RPMI8226 (cell line): ENCODE measurements around the gene EVA1C.
"Not testable (repeated sequence)": the region's sequence is repeated elsewhere in the genome, so short reads cannot be mapped to it uniquely, and the experiment has no call there.

Experiments used
- DNase-seq: peaks from one replicate; pipeline ENCODE4 v3.0.0-alpha.2; 2015

EVA1C gene

DNA sequence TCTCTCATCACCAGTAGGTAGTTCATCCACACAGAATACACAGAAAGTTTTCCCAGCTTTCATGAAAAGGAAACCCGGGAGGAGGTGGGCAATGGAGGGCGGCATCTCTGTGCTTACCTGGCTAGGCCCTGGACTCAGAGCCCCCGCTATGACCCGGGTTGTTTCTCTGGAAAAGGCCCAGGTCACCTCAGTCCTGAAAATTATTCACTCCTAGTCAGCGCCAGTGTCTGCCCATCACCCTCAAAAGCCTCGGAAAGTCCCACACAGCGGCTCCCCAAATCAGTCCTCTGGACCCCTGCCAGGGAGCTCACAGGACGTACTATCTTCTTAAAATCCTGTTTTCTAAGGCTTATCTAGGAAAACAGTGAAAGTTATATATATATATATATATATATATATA lies 121.6 kb downstream of the EVA1C start:
- DNase-seq = no peak

DNA sequence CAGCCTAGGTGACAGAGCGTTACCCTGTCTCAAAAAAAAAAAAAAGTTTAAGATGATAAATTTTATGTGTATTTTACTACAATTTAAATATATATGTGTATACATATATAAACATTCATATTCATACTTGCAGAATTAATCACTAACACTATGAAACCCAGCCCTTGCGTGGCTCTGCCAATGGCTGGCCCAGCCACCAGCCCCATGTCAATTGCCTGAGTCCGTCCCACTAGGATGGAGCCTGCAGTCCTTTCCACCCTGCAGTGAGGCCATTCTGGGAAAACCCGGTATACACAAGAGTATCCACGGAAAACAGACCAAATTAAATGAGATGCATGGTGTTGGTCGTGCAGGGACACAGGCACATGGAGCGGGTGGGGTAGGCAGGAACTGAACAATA lies 123.1 kb downstream of the EVA1C start:
- DNase-seq = no peak

DNA sequence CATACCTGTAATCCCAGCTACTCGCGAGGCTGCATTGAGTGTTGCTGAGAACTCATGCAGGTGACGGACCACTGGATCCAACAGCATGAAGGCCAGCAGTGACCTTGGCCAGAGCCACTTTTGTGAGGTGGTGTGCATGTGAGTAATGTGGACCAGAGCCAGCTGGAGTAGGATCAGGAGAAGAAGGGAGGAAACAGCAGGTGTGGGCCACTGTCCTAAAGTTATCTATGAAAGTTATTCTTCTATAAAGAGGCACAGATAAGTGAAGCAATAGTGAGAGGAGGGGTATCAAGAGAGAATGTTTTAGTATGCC lies 125.0 kb downstream of the EVA1C start:
- no peak for DNase-seq

DNA sequence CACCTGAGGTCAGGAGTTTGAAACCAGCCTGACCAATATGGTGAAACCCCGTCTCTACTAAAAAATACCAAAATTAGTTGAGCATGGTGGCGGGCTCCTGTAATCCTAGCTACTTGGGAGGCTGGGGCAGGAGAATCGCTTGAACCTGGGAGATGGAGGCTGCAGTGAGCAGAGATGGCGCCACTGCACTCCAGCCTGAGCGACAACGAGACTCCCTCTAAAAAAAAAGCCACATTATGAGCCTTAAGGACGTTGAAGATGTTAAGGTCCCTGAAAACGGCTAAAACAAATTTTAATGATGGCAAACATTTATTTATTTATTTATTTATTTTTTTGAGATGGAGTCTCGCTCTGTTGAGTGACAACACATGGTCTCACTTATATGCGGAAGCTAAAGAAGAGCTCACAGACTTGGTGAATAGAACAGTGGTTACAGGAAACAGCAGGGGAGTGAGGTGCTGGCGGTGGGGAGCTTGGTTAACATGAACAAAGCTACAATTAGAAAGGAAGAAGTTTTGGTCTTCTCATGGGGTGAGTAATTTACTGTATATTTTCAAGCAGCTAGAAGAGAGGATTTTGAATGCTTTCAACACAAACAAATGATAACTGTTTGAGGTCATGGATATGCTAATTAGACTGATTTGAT lies 125.8 kb downstream of the EVA1C start:
- DNase-seq = no peak

DNA sequence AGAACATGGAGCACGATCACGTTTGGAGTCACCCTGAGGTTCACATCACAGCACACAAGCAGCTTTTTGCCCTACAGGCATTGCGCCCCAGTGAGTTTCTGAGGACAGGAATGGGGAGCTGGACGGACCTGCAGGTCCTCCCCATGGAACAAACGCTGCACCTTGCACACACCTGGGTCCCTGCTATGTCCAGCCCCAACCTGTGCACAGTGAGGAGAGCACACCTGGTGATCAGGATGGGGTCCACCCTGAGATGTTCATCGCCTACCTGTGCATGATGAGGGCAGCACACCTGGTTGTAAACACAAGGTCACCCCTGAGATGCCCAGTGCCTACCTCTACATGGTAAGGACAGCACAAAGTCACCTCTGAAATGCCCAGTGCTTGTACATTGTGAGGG lies 126.9 kb downstream of the EVA1C start:
- no peak for DNase-seq

DNA sequence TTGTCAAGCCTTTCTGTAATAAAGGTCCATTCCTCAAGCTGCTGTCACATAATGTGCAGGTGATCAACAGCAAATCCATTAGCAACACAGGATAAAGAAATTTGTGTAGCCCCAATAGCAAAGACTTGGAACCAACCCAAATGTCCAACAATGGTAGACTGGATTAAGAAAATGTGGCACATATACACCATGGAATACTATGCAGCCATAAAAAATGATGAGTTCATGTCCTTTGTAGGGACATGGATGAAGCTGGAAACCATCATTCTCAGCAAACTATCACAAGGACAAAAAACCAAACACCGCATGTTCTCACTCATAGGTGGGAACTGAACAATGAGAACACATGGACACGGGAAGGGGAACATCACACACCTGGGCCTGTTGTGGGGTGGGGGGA lies 130.6 kb downstream of the EVA1C start:
- not testable (repeated sequence) for DNase-seq

DNA sequence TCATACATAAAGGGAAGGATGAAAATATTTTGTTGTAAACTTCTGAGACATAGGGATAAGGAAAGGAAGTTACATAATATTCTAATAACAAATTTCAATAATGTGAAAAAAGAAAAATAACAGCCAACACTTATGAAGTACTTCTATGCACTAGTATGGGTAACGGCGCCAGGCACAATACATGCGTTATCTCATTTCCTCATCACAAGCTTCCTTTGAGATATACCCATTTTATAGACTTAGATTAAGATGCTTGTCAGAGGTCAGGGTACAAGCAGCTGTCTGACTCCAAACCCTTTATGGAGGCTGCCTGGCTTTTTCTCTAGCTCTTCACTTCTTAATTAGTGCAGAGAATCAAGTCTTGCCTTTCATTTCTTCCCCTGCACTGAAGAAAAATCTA lies 131.5 kb downstream of the EVA1C start:
- DNase-seq = no peak

DNA sequence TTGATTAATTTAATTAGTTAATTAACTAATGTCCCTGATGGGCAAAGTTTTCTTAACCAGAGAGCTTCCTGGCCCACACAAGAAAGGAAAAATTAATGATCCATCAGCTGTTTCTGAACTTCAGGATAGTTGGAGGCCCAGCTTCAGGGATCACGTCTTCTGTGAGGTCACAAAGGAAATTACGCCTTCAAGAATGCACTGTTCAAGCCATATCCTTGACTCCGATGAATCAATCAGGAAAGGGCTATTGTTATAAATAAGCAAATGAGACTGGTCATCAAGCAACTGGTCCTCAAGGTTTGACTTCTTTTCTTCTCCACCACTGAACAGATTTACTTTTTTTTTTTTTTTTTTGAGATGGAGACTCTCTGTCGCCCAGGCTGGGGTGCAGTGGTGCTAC lies 132.2 kb downstream of the EVA1C start:
- no peak for DNase-seq

DNA sequence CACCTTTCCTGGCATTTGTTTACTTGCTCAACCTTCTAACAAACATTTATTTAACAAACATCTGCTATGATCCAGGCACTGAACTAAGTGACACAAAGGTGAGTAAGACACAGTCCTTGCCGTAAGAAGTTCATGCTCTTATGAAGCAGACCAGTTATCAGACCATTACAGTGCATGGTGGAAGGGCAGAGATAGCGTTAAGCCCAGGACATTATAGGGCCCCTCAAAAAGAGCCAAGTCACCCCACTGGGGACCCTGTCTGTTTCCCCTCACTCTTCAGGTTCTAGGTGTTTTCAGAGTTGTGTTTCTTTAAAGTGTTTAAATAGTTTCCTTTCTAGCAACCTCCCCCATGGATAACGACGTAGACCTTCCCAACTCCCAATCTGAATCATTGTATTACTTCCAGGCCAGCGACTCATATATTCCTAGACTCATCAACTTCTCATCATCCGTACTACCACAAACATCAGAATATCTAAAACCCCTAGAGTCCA lies 133.5 kb downstream of the EVA1C start:
- no peak for DNase-seq

DNA sequence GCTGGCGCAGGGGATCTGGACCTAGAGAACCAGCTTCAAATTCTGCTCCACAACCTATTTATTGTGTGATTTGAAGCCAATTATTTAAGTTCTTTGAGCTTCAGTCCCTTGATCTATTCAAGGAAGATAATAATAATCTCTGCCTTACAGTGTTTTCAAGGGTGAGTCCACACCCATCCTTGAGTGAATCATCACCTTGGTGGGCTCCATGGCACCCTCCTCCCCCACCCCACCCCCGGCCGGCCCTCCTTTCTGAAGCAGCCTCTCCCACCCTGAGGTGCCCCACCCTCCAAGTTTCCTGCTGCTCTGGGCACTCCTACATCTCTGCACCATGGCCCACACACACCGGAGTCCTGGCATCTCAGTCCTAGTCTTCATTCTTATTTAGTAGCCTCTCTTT lies 134.5 kb downstream of the EVA1C start:
- DNase-seq = no peak

DNA sequence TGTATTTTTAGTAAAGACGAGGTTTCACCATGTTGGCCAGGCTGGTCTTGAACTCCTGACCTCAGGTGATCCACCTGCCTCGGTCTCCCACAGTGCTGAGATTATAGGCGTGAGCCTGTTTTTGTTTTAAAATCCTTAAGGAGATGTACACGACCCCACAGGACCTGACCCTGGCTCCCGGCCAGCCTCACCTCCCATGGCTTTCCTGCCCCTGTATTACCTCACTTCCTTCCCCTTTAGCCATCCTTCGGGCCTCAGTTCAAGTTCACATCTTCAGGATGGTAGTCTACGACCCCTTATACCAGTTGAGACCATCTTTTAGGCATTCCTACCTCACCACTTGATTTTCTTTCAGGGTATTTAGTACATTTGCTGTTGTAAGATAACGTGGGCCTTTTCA lies 136.5 kb downstream of the EVA1C start:
- DNase-seq = no peak

DNA sequence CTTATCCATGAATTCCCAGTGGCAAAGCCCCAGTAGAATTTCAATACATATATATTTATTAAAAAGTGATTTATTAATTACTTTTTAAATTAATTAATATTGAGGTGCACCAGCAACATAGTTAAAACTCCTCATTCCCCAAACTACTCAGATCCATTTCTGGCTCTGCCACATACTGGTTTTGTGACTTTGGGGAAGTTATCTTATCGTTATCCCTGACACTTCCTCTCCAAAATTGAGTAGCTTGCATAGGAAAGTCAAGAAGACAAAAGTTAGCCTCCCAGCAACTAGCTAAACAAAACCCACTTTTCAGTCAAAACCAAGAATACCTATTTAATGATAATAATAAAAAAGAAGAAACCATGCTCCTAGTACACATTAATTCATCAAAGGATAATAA lies 136.9 kb downstream of the EVA1C start:
- DNase-seq = no peak

DNA sequence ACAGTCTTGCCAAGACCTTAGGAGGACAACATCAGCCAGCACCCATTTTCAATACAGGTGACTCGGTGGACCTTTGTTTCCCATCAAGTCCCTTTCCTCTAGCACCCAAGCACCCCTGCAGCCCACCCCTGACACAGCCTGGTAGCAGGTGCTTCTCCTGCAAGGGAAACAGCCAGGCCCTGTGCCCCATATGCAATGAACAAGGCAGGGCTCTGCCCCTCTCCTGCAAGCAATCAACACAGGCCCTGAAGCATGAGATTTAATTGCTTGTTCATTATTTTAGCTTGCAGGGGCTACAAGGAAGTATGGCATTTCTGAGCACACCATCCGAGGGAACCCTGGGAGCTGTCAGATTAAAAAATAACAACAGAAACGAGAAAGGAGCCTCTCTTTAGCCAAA lies 137.4 kb downstream of the EVA1C start:
- DNase-seq = no peak

DNA sequence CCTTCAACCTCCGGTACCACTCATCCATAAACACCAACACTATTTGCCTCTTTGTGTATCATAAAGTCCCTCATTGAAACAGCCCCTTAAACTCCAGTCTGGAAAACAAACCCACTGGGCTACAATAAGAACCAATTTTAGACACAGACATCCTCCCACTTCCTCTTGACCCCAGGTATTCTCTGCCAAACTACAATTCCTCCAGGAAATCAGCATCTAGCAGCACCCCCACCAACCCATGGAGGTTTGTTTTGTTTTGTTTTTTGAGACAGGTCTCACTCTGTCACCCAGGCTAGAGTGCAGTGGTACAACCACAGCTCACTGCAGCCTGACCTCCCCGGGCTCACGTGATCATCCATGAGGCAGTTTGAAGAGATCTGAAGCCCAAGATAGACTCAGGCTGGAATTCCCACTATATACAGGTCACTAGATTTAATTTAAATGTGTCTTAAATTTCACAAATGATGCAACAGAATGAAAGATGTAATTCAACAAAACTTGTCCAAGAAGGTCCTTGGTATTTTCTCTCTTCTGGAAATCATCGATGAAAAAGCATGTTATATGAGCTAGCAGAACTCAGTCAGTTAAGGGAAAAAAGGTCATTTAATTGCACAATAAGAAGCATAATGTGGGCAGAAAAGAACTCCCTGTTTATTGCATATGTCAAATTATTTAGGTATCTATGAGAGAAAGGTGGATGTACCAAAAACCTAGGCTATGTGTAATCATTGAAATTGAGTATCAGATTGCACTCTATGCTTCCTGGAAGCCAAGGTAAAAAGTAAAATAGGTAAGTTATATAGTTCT lies 142.5 kb downstream of the EVA1C start:
- no peak for DNase-seq

DNA sequence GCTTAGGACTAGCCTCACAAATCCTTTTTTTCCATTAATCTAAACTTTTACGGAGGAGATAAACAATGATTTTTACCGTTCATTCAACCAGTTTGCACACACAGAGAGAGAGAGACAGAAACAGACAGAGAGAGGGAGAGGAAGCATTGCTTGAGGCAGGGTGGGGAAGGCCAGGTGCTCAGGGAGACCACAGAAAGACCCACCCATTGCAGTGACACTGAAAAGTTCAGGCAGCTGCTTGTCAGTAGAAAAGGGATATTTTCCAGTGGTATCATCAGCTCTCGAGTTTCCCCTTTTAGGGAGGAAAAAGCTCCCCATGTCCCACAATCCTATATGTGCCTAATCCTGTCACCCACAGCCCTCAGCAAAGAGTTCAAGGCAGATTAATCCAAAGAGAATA lies 145.6 kb downstream of the EVA1C start:
- DNase-seq = no peak

DNA sequence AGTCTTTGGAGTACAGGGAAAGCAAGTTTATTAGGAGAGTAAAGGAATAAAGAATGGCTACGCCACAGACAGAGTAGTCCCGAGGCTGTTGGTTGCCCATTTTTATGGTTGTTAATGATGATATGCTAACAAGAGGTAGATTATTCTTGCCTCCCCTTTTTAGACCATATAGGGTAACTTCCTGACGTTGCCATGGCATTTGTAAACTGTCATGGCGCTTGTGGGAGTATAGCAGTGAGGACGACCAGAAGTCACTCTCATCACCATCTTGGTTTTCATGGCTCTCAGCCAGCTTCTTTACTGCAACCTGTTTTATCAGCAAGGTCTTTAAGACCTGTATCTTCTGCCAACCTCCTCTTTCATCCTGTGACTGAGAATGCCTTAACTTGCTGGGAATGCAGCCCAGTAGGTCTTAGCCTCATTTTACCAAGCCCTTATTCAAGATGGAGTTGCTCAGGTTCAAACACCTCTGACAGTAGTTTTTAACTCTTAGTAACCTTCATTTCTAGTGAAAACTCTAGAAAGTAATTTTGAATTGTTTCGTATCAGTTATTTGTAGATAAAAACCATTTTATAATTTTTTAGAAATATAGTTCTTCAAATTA lies 146.6 kb downstream of the EVA1C start:
- no peak for DNase-seq

DNA sequence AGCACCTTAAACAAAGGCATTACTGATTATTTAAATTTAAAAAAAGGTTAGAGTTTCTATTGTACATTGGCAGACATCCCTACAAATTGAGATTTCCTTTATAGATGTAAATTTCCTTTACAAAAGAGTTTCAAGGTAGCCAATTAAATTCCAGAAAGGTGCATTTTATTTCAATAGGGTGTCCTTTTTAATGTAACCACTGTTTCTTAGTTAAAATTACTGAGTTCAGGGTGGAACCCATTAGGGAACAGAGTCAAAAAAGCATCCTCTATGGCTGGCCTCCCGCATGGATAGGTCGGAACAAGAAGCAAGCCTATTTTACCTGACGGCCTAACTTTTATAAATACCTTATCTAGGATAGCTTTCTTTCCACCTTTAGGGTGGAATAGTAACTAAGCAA lies 148.4 kb downstream of the EVA1C start:
- no peak for DNase-seq

DNA sequence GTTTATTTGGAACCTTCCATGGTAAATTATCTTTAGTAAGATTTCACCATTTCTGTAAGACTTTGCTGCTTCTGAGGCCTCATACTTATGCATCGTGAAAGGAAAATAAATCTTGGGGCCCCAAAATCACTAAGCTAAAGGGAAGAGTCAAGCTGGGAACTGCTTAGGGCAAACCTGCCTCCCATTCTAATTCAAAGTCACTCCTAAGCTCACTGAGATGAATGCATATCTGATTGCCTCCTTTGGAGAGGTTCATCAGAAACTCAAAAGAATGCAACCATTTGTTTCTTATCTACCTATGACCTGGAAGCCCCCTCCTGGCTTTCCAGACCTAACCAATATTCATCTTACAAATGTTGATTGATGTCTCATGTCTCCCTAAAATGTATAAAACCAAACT lies 149.0 kb downstream of the EVA1C start:
- DNase-seq = not testable (repeated sequence)

DNA sequence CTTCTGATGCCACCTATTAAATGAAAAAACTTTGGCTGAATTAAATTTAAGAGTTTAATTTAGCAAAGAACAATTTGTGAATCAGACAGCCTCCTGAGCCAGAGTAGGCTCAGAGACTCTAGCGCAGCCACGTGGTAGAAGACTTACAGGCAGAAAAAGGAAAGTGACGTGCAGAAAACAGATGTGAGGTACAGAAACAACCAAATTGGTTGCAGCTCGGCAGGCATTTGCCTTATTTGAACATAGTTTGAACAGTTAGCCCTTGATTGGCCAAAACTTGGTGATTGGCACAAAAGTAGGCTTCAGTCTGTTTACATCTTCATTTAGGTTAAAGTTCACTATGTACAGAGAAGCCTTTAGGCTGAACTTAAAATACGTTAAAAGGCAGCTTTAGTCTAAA lies 149.9 kb downstream of the EVA1C start:
- peak; percentile 50 for DNase-seq

DNA sequence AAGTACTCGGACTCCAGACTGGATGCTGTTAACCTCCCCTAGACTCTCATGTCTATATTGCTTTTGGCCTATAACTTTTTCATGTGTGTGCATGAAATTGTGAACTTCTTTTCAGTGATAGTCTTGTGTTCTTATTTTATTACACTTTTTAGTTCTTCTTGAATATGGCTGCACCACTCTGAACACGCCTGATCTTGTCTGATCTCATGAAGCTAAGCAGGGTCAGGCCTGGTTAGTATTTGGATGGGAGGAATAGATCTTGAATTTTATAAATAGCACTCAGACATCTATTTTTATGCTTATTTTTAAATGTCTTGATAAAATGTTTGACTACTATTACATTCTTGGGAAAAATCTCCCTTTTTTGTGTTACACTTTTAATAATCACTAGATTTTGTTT lies 150.4 kb downstream of the EVA1C start:
- DNase-seq = no peak
